Kidney (tissue), 14 donors: ENCODE data around the gene PCDHA1. TPM values are rescaled to one million over a fixed set of nuclear protein-coding genes. Genes with fewer than 3 reads are reported as not detected.

ENCODE experiments used
- DNase-seq, 5 donors: peaks; one replicate each; pipeline ENCODE4 v3.0.0-alpha.2; 2013 to 2020
- FAIRE-seq: peaks from 2 replicates; lab custom pipeline; 2012; peaks lifted over from hg19 to GRCh38; lab: Jason Lieb, UNC
- H3K27ac ChIP-seq, 2 donors: one replicate each; pipeline ENCODE4 v1.7.0; 2013; ENCODE audit warnings: low read depth in 2 of 2, low read length in 2 of 2, inconsistent platforms in 1 of 2
- H3K27me3 ChIP-seq: one replicate; pipeline ENCODE4 v1.7.1; 2013; ENCODE audit warnings: low read length, inconsistent platforms; ENCODE audit not compliant: control insufficient read depth, insufficient read depth
- H3K36me3 ChIP-seq, 3 donors: one replicate each; pipeline versions ENCODE4 v1.7.0 to v1.7.1; 2013; ENCODE audit warnings: low read length in 3 of 3, control low read depth in 1 of 3, inconsistent platforms in 1 of 3; ENCODE audit not compliant: insufficient read depth in 3 of 3, control insufficient read depth in 2 of 3
- H3K4me1 ChIP-seq, 3 donors: one replicate each; pipeline versions ENCODE4 v1.7.0 to v1.7.1; 2013; ENCODE audit warnings: low read length in 3 of 3, inconsistent platforms in 1 of 3, low read depth in 1 of 3; ENCODE audit not compliant: control insufficient read depth in 2 of 3, insufficient read depth in 2 of 3
- H3K4me3 ChIP-seq, 3 donors: one replicate each; pipeline versions ENCODE4 v1.7.0 to v1.8.1; 2013; ENCODE audit warnings: low read length in 3 of 3, control low read depth in 1 of 3, inconsistent platforms in 1 of 3
- H3K9ac ChIP-seq, 3 donors: one replicate each; pipeline versions ENCODE4 v1.7.0 to v1.7.1; 2013; ENCODE audit warnings: low read length in 3 of 3, control low read depth in 1 of 3, inconsistent platforms in 1 of 3
- H3K9me3 ChIP-seq, 3 donors: one replicate each; pipeline versions ENCODE4 v1.7.0 to v1.7.1; 2013; ENCODE audit warnings: low read length in 3 of 3, control low read depth in 1 of 3, inconsistent platforms in 1 of 3; ENCODE audit not compliant: control insufficient read depth in 2 of 3, insufficient read depth in 1 of 3
- CTCF ChIP-seq: IDR thresholded peaks from 3 replicates; pipeline ENCODE4 v1.5.1; 2012; ENCODE audit warnings: mild to moderate bottlenecking, moderate library complexity, borderline replicate concordance; ENCODE audit not compliant: insufficient read depth; ENCODE audit errors: extremely low read depth
- intact Hi-C: fragments of 100-400 bp; cut with DNase I; formaldehyde crosslinking; loops from one replicate; pipeline ENCODE4 v1.11.1; 2022
- polyA plus RNA-seq: library from polyadenylated mRNA; stranded (reverse); fragments of 350-450 nt; fragmentation: Illumina TruSeq; extraction: RNeasy Lipid Tissue Mini Kit (QIAGEN cat#74804); gene quantifications from one replicate; pipeline ENCODE4 v1.2.3, GENCODE V29; 2014; ENCODE audit warnings: low read depth, low replicate concordance; ENCODE audit not compliant: insufficient read depth
- total RNA-seq: library from RNA; stranded (reverse); fragmentation: NEBNext Ultra II Directional; extraction: Animal tissue kit (Norgen Biotek cat#: 25700); gene quantifications from one replicate; pipeline ENCODE4 v1.2.1, GENCODE V29; 2021
- donor health status: control.
- donor health status: control.
- donor health status: control.
- donor health status: control.
- donor health status: control.
- donor health status: DM: yes; HTN: yes; CAD: no.
- donor health status: Normal renal cell carcinoma (clear cell type).

Gene PCDHA1
- total and polyA plus RNA-seq, 2 donors from 2014 or later = 0.13 TPM; not detected in 1

GRCh38 chr5:141041427-141041785 lies 255.5 kb downstream of the PCDHA1 start:
- Histone ChIP-seq H3K4me3 (no peak overlapping the region), H3K27ac (no peak overlapping the region), H3K27me3 (no peaks in the 10 kb centered on the region), H3K36me3 (no peaks in the 10 kb centered on the region), H3K4me1 (no peaks in the 10 kb centered on the region), H3K9me3 (no peaks in the 10 kb centered on the region), H3K9ac (no peak overlapping the region)
- FAIRE-seq (no peak), DNase-seq (no peak)
- TF ChIP-seq CTCF = no peak
- intact Hi-C loops = no loop called here

GRCh38 chr5:141042555-141042954 lies 256.6 kb downstream of the PCDHA1 start:
- no peak overlapping the region for H3K27ac ChIP-seq
- H3K36me3 ChIP-seq = no peaks in the 10 kb centered on the region
- DNase-seq = no peak
- H3K9me3 ChIP-seq = no peaks in the 10 kb centered on the region
- no peaks in the 10 kb centered on the region for H3K4me1 ChIP-seq
- no peaks in the 10 kb centered on the region for H3K27me3 ChIP-seq
- H3K4me3 ChIP-seq = no peak overlapping the region
- no peak overlapping the region for H3K9ac ChIP-seq
- intact Hi-C loops = no loop called here
- FAIRE-seq = no peak
- TF ChIP-seq CTCF = no peak

- no peak for FAIRE-seq
- intact Hi-C loops = no loop called here
- peak within 1 kb of the TSS; percentile 71 to 80 (median 78) for H3K4me3 ChIP-seq
- H3K4me1 ChIP-seq = no peaks in the 10 kb centered on the region
- DNase-seq = peak in 4 of 5 donors; percentile 24 to 61 (median 38)
- no peak within 1 kb of the TSS for H3K27ac ChIP-seq
- peak within 1 kb of the TSS; percentile 6 to 49 (median 31) for H3K9ac ChIP-seq
- H3K36me3 ChIP-seq = no peaks in the 10 kb centered on the region
- H3K9me3 ChIP-seq = no peaks in the 10 kb centered on the region
- H3K27me3 ChIP-seq = no peaks in the 10 kb centered on the region
- TF ChIP-seq CTCF = no peak
These were observed 264.9 kb downstream of the PCDHA1 start, which contains the start of gene PCDHB1 for GRCh38 chr5:141050622-141051520. Gene PCDHB1 (plus strand): TSS chr5:141051374. CDS start chr5:141051471, 97 bp downstream.
